Activated CD4-positive, alpha-beta T cell treated with anti-CD3 and anti-CD28 coated beads, Interleukin-2, amount 50 U/mL, for 4 hours (primary cell): ENCODE measurements around the gene CDYL2.
"Not testable (repeated sequence)": the region's sequence is repeated elsewhere in the genome, so short reads cannot be mapped to it uniquely, and the experiment has no call there.

ENCODE experiments used
- DNase-seq, 2 experiments: peaks; one replicate each; pipeline ENCODE4 v3.0.0-alpha.2; 2020

CDYL2 gene

GRCh38 chr16:80804526-80805383 is at the start of gene CDYL2:
Gene CDYL2 (minus strand): TSS chr16:80804598. CDS start chr16:80804173, 425 bp downstream.
- peak; percentile 10 to 18 for DNase-seq

GRCh38 chr16:80852261-80852872 is 48.0 kb upstream of the CDYL2 start:
- DNase-seq, result peak in 1 of 2 experiments; percentile 2

- no peak for DNase-seq
Measured at GRCh38 chr16:80851831-80852230, 47.4 kb upstream of the CDYL2 start.

GRCh38 chr16:80850757-80851156 is 46.4 kb upstream of the CDYL2 start:
- DNase-seq, result no peak

GRCh38 chr16:80848862-80849261 is 44.5 kb upstream of the CDYL2 start:
- DNase-seq, result no peak

- no peak for DNase-seq
Measured at GRCh38 chr16:80846680-80847079, 42.3 kb upstream of the CDYL2 start.

- DNase-seq, result no peak
Measured at GRCh38 chr16:80846275-80846674, 41.9 kb upstream of the CDYL2 start.

- no peak for DNase-seq
Measured at GRCh38 chr16:80844395-80844794, 40.0 kb upstream of the CDYL2 start.

- DNase-seq, result no peak
Measured at GRCh38 chr16:80841231-80841630, 36.8 kb upstream of the CDYL2 start.

GRCh38 chr16:80837533-80838147 is 33.2 kb upstream of the CDYL2 start:
- DNase-seq, result no peak

GRCh38 chr16:80836846-80837245 is 32.4 kb upstream of the CDYL2 start:
- no peak for DNase-seq

GRCh38 chr16:80836202-80836601 is 31.8 kb upstream of the CDYL2 start:
- no peak for DNase-seq

- no peak for DNase-seq
Measured at GRCh38 chr16:80831039-80831438, 26.6 kb upstream of the CDYL2 start.

GRCh38 chr16:80828495-80828894 is 24.1 kb upstream of the CDYL2 start:
- DNase-seq, result no peak

- DNase-seq, result no peak
Measured at GRCh38 chr16:80827007-80827406, 22.6 kb upstream of the CDYL2 start.

- DNase-seq, result no peak
Measured at GRCh38 chr16:80825365-80825758, 21.0 kb upstream of the CDYL2 start.

- peak; percentile 26 to 29 for DNase-seq
Measured at GRCh38 chr16:80824623-80825364, 20.4 kb upstream of the CDYL2 start.

- no peak for DNase-seq
Measured at GRCh38 chr16:80819988-80820387, 15.6 kb upstream of the CDYL2 start.

GRCh38 chr16:80816356-80816755 is 12.0 kb upstream of the CDYL2 start:
- DNase-seq, result no peak

GRCh38 chr16:80815278-80815677 is 10.9 kb upstream of the CDYL2 start:
- DNase-seq, result not testable (repeated sequence)

- no peak for DNase-seq
Measured at GRCh38 chr16:80812593-80812992, 8.2 kb upstream of the CDYL2 start.

- no peak for DNase-seq
Measured at GRCh38 chr16:80809366-80809765, 5.0 kb upstream of the CDYL2 start.

- no peak for DNase-seq
Measured at GRCh38 chr16:80807906-80808305, 3.5 kb upstream of the CDYL2 start.
